Psoas muscle (tissue), 8 donors: Measurements from ENCODE around the gene UBE2S. TPM values are rescaled to one million over a fixed set of nuclear protein-coding genes. Genes with fewer than 3 reads are reported as not detected.

Experiments
- ATAC-seq, 4 donors: fragments of 200-7000 bp; cut with Tn5 transposase; one replicate each; pipeline ENCODE4 v1.9.1; 2020; ENCODE audit warnings: moderate library complexity in 3 of 4, mild to moderate bottlenecking in 2 of 4
- DNase-seq, 2 donors: peaks; one replicate each; pipeline ENCODE4 v3.0.0-alpha.2; 2020
- H3K27ac ChIP-seq: fragments of 200-600 bp; one replicate; pipeline ENCODE4 v1.8.0; 2022
- H3K27me3 ChIP-seq, 3 donors: fragments of 200-600 bp in 1 of 3; one replicate each; pipeline versions ENCODE4 v1.6.1 to v1.8.0; 2013 to 2022; ENCODE audit warnings: low read length in 2 of 3, mild to moderate bottlenecking in 2 of 3, moderate library complexity in 1 of 3; ENCODE audit not compliant: insufficient read depth in 3 of 3
- H3K36me3 ChIP-seq, 2 donors: fragments of 200-600 bp in 1 of 2; one replicate each; pipeline versions ENCODE4 v1.6.1 to v1.8.0; 2013 to 2022; ENCODE audit warnings: low read depth in 1 of 2, mild to moderate bottlenecking in 1 of 2, moderate library complexity in 1 of 2; ENCODE audit not compliant: insufficient read depth in 1 of 2
- H3K4me1 ChIP-seq: fragments of 200-600 bp; one replicate; pipeline ENCODE4 v1.8.0; 2022
- H3K4me3 ChIP-seq: fragments of 200-600 bp; one replicate; pipeline ENCODE4 v1.8.0; 2022; ENCODE audit warnings: mild to moderate bottlenecking
- H3K9me3 ChIP-seq: fragments of 200-600 bp; one replicate; pipeline ENCODE4 v1.8.0; 2022
- CTCF ChIP-seq: fragments of 200-600 bp; IDR thresholded peaks from one replicate; pipeline ENCODE4 v1.8.0; 2022; ENCODE audit warnings: antibody characterized with exemption
- WGBS, 3 donors: extraction: QIAGEN DNeasy Blood & Tissue Kit; methylation state at CpG; one replicate each; pipeline versions ENCODE4 v1.1.6 to v1.1.7; 2013; 5-methylcytosine and 5-hydroxymethylcytosine counted together
- intact Hi-C, 2 donors: fragments of 100-400 bp; cut with DNase I; formaldehyde crosslinking; loops; one replicate each; pipeline versions ENCODE4 v1.11.0 to v1.14.2; 2022
- polyA plus RNA-seq, 3 donors: library from polyadenylated mRNA; stranded (reverse); fragments of 200-250 nt; gene quantifications; one replicate each; pipeline ENCODE4 v1.2.3, GENCODE V29; 2013
- total RNA-seq, 4 donors: library from RNA; stranded (reverse); fragmentation: NEBNext Ultra II Directional in 2 of 4; extraction: Animal tissue kit (Norgen Biotek cat#: 25700) in 2 of 4; gene quantifications; one replicate each; pipeline versions ENCODE4 v1.2.1 to v1.2.4, GENCODE V29; 2021 to 2023
- donor health status: healthy with polysubstance abuse.
- donor health status: DM: no; HTN: no; CAD: no; lungs with moderate emphysema.
- donor health status: Bipolar disorder and iron deficiency.
- donor health status: healthy.
- donor health status: DM: yes; HTN: yes; CAD: no.
- donor health status: DM: no; HTN: no; CAD: no.
- donor health status: DM: no; HTN: no; CAD: no.
- donor health status: DM: yes; HTN: yes; CAD: no.

Gene UBE2S
- total and polyA plus RNA-seq, 7 donors, result 5.6 to 26.7 (median 17.9) TPM

DNA sequence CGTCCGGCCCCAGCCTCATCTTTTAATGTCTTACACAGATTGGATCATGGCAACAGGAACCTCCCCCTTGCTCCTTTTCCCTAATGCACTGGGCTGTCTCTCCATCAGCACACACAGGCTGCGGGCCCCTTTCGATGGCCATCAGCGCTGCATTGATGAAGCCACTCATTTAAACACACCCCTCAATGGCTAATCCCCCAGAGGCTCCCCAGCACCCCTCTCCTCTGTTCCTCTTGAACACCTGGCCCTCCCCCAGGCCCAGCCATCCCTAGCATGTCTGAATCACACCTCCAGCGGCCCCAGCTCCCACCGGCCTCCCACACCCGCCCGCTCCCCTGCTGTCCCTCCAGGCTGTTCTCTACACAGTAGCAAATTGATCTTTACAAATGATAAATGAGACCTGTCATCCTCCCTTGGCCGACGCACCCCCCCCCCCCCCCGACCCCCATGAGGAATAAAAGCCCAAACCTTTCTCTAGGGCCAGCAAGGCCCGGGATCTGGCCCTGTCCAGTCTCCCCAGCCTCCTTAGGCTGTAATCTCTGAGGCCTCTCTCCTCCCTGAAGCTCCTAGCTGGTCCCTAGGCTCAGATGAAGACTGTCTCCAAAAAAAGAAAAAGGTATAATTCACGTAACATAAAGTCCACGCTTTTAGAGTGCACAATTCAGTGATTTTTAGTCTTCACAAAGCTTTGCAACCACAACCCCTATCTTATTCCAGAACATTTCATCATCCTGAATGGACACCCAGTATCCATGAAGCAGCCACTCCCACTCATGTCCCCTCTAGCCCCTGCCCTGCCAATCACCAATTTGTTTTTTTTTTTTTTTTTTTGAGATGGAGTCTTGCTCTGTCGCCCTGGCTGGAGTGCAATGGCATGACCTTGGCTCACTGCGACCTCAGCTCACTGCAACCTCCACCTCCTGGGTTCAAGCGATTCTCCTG, 14.5 kb downstream of the UBE2S start:
- intact Hi-C loops, result no loop called here
- WGBS, 3 donors, result 70 to 73% (median 71%) methylated on average over 18 of the region's 18 CpGs
- Histone ChIP-seq H3K27me3 (no peaks in the 10 kb centered on the region), H3K9me3 (no peaks in the 10 kb centered on the region), H3K36me3 (peaks cover 6 to 42% of the 10 kb centered on the region in 2 donors), H3K4me1 (peaks cover 9% of the 10 kb centered on the region), H3K27ac (no peak overlapping the region), H3K4me3 (no peak overlapping the region)
- DNase-seq (no peak), ATAC-seq (no peak)
- TF ChIP-seq CTCF, result no peak

DNA sequence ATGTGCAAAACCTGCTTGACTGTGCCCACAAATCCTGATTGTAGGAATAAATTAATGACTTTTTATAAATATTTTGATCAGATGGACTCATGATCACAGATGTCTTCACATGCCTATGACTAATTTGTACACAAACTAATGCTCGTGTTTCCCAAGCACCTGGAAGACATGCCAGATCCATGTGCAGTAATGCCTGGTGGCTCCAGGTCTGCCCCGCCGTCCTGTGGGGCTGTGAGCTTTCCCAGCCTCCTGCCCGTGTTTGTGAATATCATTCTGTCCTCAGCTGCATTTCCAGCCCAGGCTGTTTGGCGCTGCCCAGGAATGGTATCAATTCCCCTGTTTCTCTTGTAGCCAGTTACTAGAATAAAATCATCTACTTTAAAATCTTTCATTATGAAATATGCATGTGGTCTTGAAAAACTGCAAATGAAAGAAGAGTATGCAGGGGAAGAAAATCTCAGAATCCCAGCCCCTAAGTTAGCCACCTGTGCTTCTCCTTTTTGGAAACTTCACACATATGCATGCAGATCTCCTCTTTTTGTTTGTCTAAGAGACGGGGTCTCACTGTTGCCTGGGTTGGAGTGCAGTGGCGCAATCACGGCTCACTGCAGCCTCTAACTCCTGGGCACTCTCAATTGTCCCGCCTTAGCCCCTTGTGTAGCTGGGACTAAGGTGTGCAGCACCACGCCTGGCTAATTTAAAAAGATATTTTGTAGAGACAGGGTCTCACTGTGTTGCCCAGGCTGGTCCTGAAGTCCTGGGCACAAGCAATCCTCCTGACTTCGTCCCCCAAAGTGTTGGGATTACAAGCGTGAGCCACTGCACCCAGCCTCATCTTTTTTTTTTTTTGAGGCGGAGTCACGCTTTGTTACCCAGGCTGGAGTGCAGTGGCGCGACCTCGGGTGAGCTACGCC, 15.6 kb downstream of the UBE2S start:
- ATAC-seq (peak in 2 of 4 donors; percentile 53 to 61), DNase-seq (no peak)
- WGBS, 3 donors, result 76 to 88% (median 78%) methylated on average over 18 of the region's 18 CpGs
- H3K36me3 ChIP-seq, result peaks cover 8 to 53% of the 10 kb centered on the region in 2 donors
- H3K27me3 ChIP-seq, result no peaks in the 10 kb centered on the region
- H3K9me3 ChIP-seq, result no peaks in the 10 kb centered on the region
- H3K27ac ChIP-seq, result no peak overlapping the region
- intact Hi-C loops, result no loop called here
- peaks cover 20% of the 10 kb centered on the region for H3K4me1 ChIP-seq
- H3K4me3 ChIP-seq, result no peak overlapping the region
- no peak for TF ChIP-seq CTCF

- DNase-seq (no peak), ATAC-seq (peak in 1 of 4 donors; percentile 9)
These were observed 16.4 kb downstream of the UBE2S start for GRCh38 chr19:55391191-55391670.

DNA sequence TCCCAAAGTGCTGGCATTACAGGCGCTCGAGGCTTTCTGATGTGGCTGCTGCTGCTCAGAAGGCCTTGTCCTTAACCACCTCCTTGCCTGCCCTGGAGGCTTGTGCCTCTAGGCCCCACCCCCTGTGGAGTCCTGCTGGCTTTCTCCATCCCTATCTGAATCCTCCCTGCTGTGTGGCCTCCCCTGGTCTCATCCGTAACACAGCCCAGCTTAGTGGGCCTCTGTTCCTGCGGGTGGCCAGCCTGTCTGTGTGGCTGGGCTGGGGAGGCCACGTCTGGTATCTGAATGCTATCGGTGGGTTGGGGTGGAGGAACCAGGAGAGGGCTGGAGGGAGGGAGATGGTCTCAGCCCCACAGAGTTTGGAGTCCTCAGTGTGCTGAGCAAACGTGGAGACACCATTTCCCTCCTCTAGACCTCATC, 17.1 kb downstream of the UBE2S start:
- 78 to 89% (median 80%) methylated on average over 7 of the region's 7 CpGs for WGBS, 3 donors
- peaks cover 8 to 59% of the 10 kb centered on the region in 2 donors for H3K36me3 ChIP-seq
- peaks cover 22% of the 10 kb centered on the region for H3K4me1 ChIP-seq
- H3K27ac ChIP-seq, result no peak overlapping the region
- intact Hi-C loops, result no loop called here
- ATAC-seq (no peak), DNase-seq (no peak)
- no peaks in the 10 kb centered on the region for H3K27me3 ChIP-seq
- no peak for TF ChIP-seq CTCF
- no peak overlapping the region for H3K4me3 ChIP-seq
- H3K9me3 ChIP-seq, result no peaks in the 10 kb centered on the region

More at GRCh38 chr19:55391191-55391670, 16.4 kb downstream of the UBE2S start:
- H3K27me3 ChIP-seq, result no peaks in the 10 kb centered on the region
- no peaks in the 10 kb centered on the region for H3K9me3 ChIP-seq
- TF ChIP-seq CTCF, result no peak
- H3K36me3 ChIP-seq, result peaks cover 8 to 59% of the 10 kb centered on the region in 2 donors
- no peak overlapping the region for H3K27ac ChIP-seq
- intact Hi-C loops, result no loop called here
- H3K4me1 ChIP-seq, result peaks cover 22% of the 10 kb centered on the region
- no peak overlapping the region for H3K4me3 ChIP-seq
- WGBS, 3 donors, result 77 to 81% (median 78%) methylated on average over 12 of the region's 12 CpGs
